Activated CD4-positive, alpha-beta T cell treated with anti-CD3 and anti-CD28 coated beads, Interleukin-2, amount 10 ng/mL, durations not matched to agents 7 days and 5 days (primary cell): Measurements from ENCODE around the gene TTLL11. TPM values are rescaled to one million over a fixed set of nuclear protein-coding genes. Genes with fewer than 3 reads are reported as not detected.

Experiments used
- CTCF ChIA-PET: fragments of 350-600 bp; sonication (Branson Sonifier 250); formaldehyde crosslinking; loops from one replicate; lab custom pipeline; 2021; ENCODE audit warnings: antibody characterized with exemption; lab: Charles Lee
- POLR2A ChIA-PET: fragments of 350-600 bp; sonication (Branson Sonifier 250); formaldehyde crosslinking; loops from one replicate; lab custom pipeline; 2021; ENCODE audit warnings: antibody characterized with exemption; lab: Charles Lee
- DNase-seq: peaks from one replicate; pipeline ENCODE4 v3.0.0-alpha.2; 2020
- H3K27ac Mint-ChIP-seq: one replicate; pipeline ENCODE4 v1.8.0; 2021; ENCODE audit warnings: mild to moderate bottlenecking, moderate library complexity, mixed read lengths
- H3K27me3 Mint-ChIP-seq: one replicate; pipeline ENCODE4 v1.8.0; 2021; ENCODE audit warnings: mixed read lengths
- H3K36me3 Mint-ChIP-seq: one replicate; pipeline ENCODE4 v1.8.0; 2021; ENCODE audit warnings: low read depth, mixed read lengths
- H3K4me1 Mint-ChIP-seq: one replicate; pipeline ENCODE4 v1.8.0; 2021; ENCODE audit warnings: mixed read lengths
- H3K4me3 Mint-ChIP-seq: one replicate; pipeline ENCODE4 v1.8.0; 2021; ENCODE audit warnings: mild to moderate bottlenecking, moderate library complexity, mixed read lengths
- H3K9me3 Mint-ChIP-seq: one replicate; pipeline ENCODE4 v1.8.0; 2021; ENCODE audit warnings: mixed read lengths
- total RNA-seq, 2 experiments: library from RNA; stranded (reverse); gene quantifications; one replicate each; pipeline ENCODE4 v1.2.3, GENCODE V29; 2021

TTLL11 gene
- total RNA-seq, 2 experiments from 2014 or later = 2.6 to 3.1 TPM

DNA sequence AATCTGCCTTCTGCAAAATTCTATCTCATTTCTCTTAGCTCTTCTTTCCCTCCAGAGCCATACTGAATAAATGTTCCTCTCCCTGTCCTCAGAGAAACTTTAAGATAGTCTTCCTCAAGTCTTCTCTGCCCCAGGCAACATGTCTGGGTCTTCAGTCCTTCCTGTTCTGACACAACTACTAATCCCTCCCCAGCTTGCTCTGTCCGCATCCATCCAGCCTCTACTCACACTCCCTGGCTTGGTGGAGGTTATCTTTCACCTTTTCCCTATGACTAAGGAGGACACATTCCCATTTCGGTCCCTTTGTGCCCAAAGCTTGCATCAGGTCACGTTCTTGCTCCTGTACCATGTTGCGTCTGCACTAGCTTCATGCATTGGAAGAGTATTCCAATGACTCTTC lies 143.3 kb downstream of the TTLL11 start:
- no peak overlapping the region for H3K27ac Mint-ChIP-seq
- no peak overlapping the region for H3K4me3 Mint-ChIP-seq
- DNase-seq = no peak
- no peaks in the 10 kb centered on the region for H3K36me3 Mint-ChIP-seq
- ChIA-PET CTCF (no interaction called here), POLR2A (interaction anchor here (0.5 kb wide), 1 partner anchor 390 kb away, joined by 3 read pairs; no protein-coding TSS in a partner anchor)
- H3K4me1 Mint-ChIP-seq = no peaks in the 10 kb centered on the region
- no peaks in the 10 kb centered on the region for H3K9me3 Mint-ChIP-seq
- H3K27me3 Mint-ChIP-seq = no peaks in the 10 kb centered on the region

- H3K4me1 Mint-ChIP-seq = no peaks in the 10 kb centered on the region
- H3K36me3 Mint-ChIP-seq = no peaks in the 10 kb centered on the region
- H3K4me3 Mint-ChIP-seq = no peak overlapping the region
- H3K27ac Mint-ChIP-seq = no peak overlapping the region
- no peaks in the 10 kb centered on the region for H3K27me3 Mint-ChIP-seq
- no peaks in the 10 kb centered on the region for H3K9me3 Mint-ChIP-seq
- POLR2A ChIA-PET = interaction anchor here (0.5 kb wide), 1 partner anchor 390 kb away, joined by 3 read pairs; no protein-coding TSS in a partner anchor
- CTCF ChIA-PET = no interaction called here
- DNase-seq = no peak
These were observed 143.7 kb downstream of the TTLL11 start for GRCh38 chr9:121949364-121949763.

- Mint-ChIP-seq H3K4me1 (no peaks in the 10 kb centered on the region), H3K27me3 (no peaks in the 10 kb centered on the region), H3K9me3 (no peaks in the 10 kb centered on the region), H3K4me3 (no peak overlapping the region), H3K36me3 (no peaks in the 10 kb centered on the region), H3K27ac (no peak overlapping the region)
- ChIA-PET POLR2A (no interaction called here), CTCF (interaction anchor here (0.6 to 1.2 kb wide), 2 partner anchors 9 to 332 kb away, joined by 3 read pairs; no protein-coding TSS in a partner anchor)
- DNase-seq = no peak
These were observed 145.3 kb downstream of the TTLL11 start for GRCh38 chr9:121947775-121948174.

GRCh38 chr9:121946465-121946864 lies 146.6 kb downstream of the TTLL11 start:
- Mint-ChIP-seq H3K4me1 (no peaks in the 10 kb centered on the region), H3K36me3 (no peaks in the 10 kb centered on the region), H3K27ac (no peak overlapping the region), H3K4me3 (no peak overlapping the region), H3K9me3 (no peaks in the 10 kb centered on the region), H3K27me3 (no peaks in the 10 kb centered on the region)
- ChIA-PET CTCF (interaction anchor here (1.2 kb wide), 1 partner anchor 10 kb away, joined by 3 read pairs; no protein-coding TSS in a partner anchor), POLR2A (no interaction called here)
- DNase-seq = no peak

DNA sequence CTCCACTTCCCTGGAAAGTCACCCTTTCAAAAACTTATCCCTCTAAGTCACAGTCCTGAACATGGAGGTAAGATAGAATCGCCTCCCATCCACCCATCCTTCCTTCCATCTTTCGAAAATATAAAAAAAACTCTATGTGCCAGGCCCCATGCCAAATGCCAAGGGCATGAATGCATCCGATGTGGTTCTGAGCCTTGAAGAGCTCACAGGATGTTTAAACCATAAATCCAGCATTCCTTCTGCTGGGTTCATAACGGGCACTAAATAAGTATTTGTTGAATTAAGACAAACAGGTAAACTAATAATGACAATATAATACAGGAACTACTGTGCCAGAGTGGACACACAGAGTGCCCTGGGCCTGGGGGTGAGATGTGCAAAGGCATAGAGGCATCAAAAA lies 147.3 kb downstream of the TTLL11 start:
- ChIA-PET CTCF (no interaction called here), POLR2A (no interaction called here)
- Mint-ChIP-seq H3K27me3 (no peaks in the 10 kb centered on the region), H3K27ac (no peak overlapping the region), H3K9me3 (no peaks in the 10 kb centered on the region), H3K4me3 (no peak overlapping the region), H3K36me3 (no peaks in the 10 kb centered on the region), H3K4me1 (no peaks in the 10 kb centered on the region)
- no peak for DNase-seq

DNA sequence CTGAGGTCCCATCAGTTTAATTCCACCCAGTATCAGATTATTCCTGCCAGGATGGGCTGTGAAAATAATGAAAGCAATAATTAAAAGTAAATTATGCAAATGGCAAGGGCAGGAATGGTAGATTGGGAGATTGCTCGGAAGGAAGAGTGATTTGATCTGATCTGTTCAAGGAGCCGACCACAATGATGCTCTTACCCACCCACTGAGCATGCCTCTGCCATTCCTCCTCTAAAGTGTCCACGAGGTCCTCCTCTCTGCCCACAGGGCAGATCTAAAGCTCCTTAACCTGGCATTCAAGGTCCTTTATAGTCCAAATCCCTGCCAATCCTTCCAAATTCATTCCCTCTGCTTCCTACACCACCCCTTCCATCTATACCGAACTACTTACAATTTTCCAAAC lies 147.8 kb downstream of the TTLL11 start:
- Mint-ChIP-seq H3K4me1 (no peaks in the 10 kb centered on the region), H3K36me3 (no peaks in the 10 kb centered on the region), H3K27ac (no peak overlapping the region), H3K4me3 (no peak overlapping the region), H3K9me3 (no peaks in the 10 kb centered on the region), H3K27me3 (no peaks in the 10 kb centered on the region)
- DNase-seq = no peak
- CTCF ChIA-PET = no interaction called here
- POLR2A ChIA-PET = no interaction called here

DNA sequence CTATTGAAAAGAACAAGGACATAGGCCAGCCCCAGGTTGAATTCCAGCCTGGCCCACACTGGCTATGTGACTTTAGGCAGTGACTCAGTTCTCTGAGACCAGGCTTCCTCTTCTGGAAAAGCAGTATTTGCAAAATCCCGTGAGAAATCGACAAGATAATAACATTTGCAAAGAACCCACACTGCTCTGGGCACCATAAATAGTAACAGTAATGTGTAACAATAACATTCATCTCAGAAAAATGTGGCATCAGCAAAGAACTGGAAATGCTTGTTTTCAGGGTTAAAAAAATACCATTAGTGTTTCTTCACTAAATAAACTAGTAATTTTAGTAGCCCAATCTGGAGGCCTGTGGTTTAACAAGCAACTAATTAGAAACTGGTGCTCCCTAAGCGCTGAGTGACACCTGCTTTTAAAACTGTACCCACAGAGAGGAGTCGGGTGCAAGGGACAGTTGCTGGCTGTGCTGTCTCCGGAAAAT lies 148.4 kb downstream of the TTLL11 start:
- Mint-ChIP-seq H3K27ac (no peak overlapping the region), H3K4me1 (no peaks in the 10 kb centered on the region), H3K36me3 (no peaks in the 10 kb centered on the region), H3K4me3 (no peak overlapping the region), H3K9me3 (no peaks in the 10 kb centered on the region), H3K27me3 (no peaks in the 10 kb centered on the region)
- DNase-seq = no peak
- CTCF ChIA-PET = no interaction called here
- POLR2A ChIA-PET = interaction anchor here (0.7 kb wide), 1 partner anchor 10 kb away, joined by 4 read pairs; no protein-coding TSS in a partner anchor

DNA sequence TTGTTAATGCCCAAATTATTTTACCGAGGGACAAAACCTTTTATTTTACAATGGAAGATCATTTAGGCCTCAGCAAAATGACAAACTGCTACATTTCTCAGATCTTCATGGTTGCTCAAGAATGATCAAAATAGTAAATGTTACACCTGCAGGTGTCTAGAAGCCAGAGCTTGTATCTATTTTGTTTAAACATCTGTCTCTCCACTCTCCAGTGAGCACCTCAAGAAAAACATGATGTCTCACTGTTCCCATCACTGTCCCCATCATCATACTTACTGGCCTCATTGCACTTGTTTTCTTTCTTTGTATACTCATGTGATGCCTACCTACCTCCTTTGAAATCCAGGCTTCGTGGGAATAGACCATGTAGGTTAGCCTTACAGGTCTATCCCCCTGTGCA lies 149.6 kb downstream of the TTLL11 start:
- no peaks in the 10 kb centered on the region for H3K4me1 Mint-ChIP-seq
- H3K27me3 Mint-ChIP-seq = no peaks in the 10 kb centered on the region
- ChIA-PET CTCF (no interaction called here), POLR2A (no interaction called here)
- no peak overlapping the region for H3K27ac Mint-ChIP-seq
- H3K9me3 Mint-ChIP-seq = no peaks in the 10 kb centered on the region
- no peak overlapping the region for H3K4me3 Mint-ChIP-seq
- no peaks in the 10 kb centered on the region for H3K36me3 Mint-ChIP-seq
- DNase-seq = no peak

- CTCF ChIA-PET = no interaction called here
- no peaks in the 10 kb centered on the region for H3K36me3 Mint-ChIP-seq
- POLR2A ChIA-PET = no interaction called here
- no peak overlapping the region for H3K27ac Mint-ChIP-seq
- no peak overlapping the region for H3K4me3 Mint-ChIP-seq
- DNase-seq = no peak
- H3K9me3 Mint-ChIP-seq = no peaks in the 10 kb centered on the region
- H3K27me3 Mint-ChIP-seq = no peaks in the 10 kb centered on the region
- no peaks in the 10 kb centered on the region for H3K4me1 Mint-ChIP-seq
These were observed 150.2 kb downstream of the TTLL11 start for GRCh38 chr9:121942866-121943382.

DNA sequence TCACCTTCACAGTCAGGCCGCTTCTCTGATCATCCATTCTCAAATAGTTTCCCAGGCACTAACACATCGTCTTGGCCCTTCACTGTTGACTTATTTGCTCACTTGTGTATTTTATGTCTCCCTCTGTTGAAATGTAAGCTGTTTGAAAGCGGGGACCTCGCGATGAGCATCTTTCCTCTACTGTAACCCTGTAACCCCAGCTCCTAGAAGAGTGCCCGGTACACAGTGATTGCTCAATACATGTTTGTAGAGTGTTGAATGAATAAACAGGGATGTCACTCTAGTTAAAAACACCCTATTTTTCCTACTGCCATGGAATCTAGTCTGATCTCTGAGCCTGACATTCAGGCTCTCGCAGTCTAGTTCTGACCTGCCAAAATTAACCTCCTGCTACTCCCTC lies 150.8 kb downstream of the TTLL11 start:
- Mint-ChIP-seq H3K27me3 (no peaks in the 10 kb centered on the region), H3K27ac (no peak overlapping the region), H3K9me3 (no peaks in the 10 kb centered on the region), H3K4me3 (no peak overlapping the region), H3K4me1 (no peaks in the 10 kb centered on the region), H3K36me3 (no peaks in the 10 kb centered on the region)
- no peak for DNase-seq
- ChIA-PET POLR2A (no interaction called here), CTCF (no interaction called here)

DNA sequence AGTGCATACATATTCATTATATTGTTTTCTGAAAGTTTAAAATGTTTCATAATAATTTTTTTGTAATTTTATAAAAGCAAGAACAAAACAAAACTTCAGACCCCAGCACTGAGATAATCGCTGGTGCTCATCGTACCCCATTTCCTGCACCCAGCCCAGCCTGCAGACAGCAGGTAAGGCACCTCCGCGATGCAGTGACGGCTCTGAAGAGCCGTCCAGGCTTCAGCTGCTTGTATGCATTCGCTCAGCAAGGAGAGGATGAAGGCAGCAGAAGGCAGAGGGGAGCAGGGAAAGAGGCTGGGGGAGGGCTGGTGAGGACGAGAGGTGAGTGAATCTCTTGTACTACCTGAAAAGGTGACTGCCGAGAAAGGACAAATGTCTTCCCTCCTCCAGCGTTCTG lies 153.5 kb downstream of the TTLL11 start:
- CTCF ChIA-PET = no interaction called here
- no peaks in the 10 kb centered on the region for H3K36me3 Mint-ChIP-seq
- POLR2A ChIA-PET = no interaction called here
- H3K27me3 Mint-ChIP-seq = no peaks in the 10 kb centered on the region
- no peaks in the 10 kb centered on the region for H3K4me1 Mint-ChIP-seq
- no peaks in the 10 kb centered on the region for H3K9me3 Mint-ChIP-seq
- no peak overlapping the region for H3K27ac Mint-ChIP-seq
- no peak for DNase-seq
- no peak overlapping the region for H3K4me3 Mint-ChIP-seq

- H3K27ac Mint-ChIP-seq = no peak overlapping the region
- ChIA-PET POLR2A (no interaction called here), CTCF (no interaction called here)
- H3K4me1 Mint-ChIP-seq = no peaks in the 10 kb centered on the region
- H3K9me3 Mint-ChIP-seq = no peaks in the 10 kb centered on the region
- H3K4me3 Mint-ChIP-seq = no peak overlapping the region
- no peaks in the 10 kb centered on the region for H3K36me3 Mint-ChIP-seq
- no peak for DNase-seq
- no peaks in the 10 kb centered on the region for H3K27me3 Mint-ChIP-seq
These were observed 154.5 kb downstream of the TTLL11 start for GRCh38 chr9:121938621-121939020.

- DNase-seq = no peak
- Mint-ChIP-seq H3K4me1 (no peaks in the 10 kb centered on the region), H3K9me3 (no peaks in the 10 kb centered on the region), H3K27me3 (no peaks in the 10 kb centered on the region), H3K27ac (no peak overlapping the region), H3K4me3 (no peak overlapping the region), H3K36me3 (no peaks in the 10 kb centered on the region)
- ChIA-PET CTCF (no interaction called here), POLR2A (no interaction called here)
These were observed 155.9 kb downstream of the TTLL11 start for GRCh38 chr9:121937240-121937639.

DNA sequence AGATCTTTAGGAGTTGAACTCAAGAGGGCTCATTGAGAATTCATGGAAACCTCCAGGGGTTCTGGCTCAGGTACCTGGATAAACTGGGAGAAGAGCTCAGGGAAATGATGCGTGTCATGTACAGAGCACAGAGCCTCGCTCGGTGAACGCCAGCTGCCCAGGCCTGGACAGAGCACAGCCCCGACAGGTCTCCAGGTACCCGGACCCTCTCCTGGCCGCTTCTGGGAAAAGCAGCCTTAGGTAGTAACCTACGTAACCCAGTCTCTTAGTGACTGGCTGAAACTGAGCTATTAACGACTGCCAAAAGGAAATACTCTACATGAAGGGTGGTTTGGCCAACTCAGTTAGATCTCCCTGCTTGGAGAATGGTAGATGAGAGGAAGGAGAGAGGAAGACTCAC lies 157.4 kb downstream of the TTLL11 start:
- Mint-ChIP-seq H3K4me1 (no peaks in the 10 kb centered on the region), H3K36me3 (no peaks in the 10 kb centered on the region), H3K27me3 (no peaks in the 10 kb centered on the region), H3K27ac (no peak overlapping the region), H3K9me3 (no peaks in the 10 kb centered on the region), H3K4me3 (no peak overlapping the region)
- ChIA-PET CTCF (interaction anchor here (0.6 to 0.9 kb wide), 2 partner anchors 72 to 390 kb away, joined by 3 read pairs; no protein-coding TSS in a partner anchor), POLR2A (no interaction called here)
- DNase-seq = no peak
